Endometrium (tissue), 2 donors: ENCODE data around the gene TM9SF2.

Source experiments
- FAIRE-seq: peaks from 2 replicates; lab custom pipeline; 2012; peaks lifted over from hg19 to GRCh38; lab: Jason Lieb, UNC
- donor health status: control.
- donor health status: control.

The TM9SF2 gene

GRCh38 chr13:99577934-99578917 is 77.0 kb downstream of the TM9SF2 start:
- FAIRE-seq, result peak; percentile 31

GRCh38 chr13:99580500-99581268 is 79.4 kb downstream of the TM9SF2 start:
- FAIRE-seq, result no peak

- no peak for FAIRE-seq
Observed at GRCh38 chr13:99582511-99582910, 81.2 kb downstream of the TM9SF2 start.

GRCh38 chr13:99585609-99586008 is 84.3 kb downstream of the TM9SF2 start:
- no peak for FAIRE-seq

- FAIRE-seq, result no peak
Observed at GRCh38 chr13:99587021-99587420, 85.7 kb downstream of the TM9SF2 start.

GRCh38 chr13:99587893-99588606 is 86.8 kb downstream of the TM9SF2 start:
- FAIRE-seq, result no peak

- no peak for FAIRE-seq
Observed at GRCh38 chr13:99589575-99589974, 88.3 kb downstream of the TM9SF2 start.

- peak; percentile 99 for FAIRE-seq
Observed at GRCh38 chr13:99590519-99591011, 89.3 kb downstream of the TM9SF2 start.

- no peak for FAIRE-seq
Observed at GRCh38 chr13:99596180-99596579, 94.9 kb downstream of the TM9SF2 start.

- no peak for FAIRE-seq
Observed at GRCh38 chr13:99600318-99600717, 99.0 kb downstream of the TM9SF2 start.

- FAIRE-seq, result no peak
Observed at GRCh38 chr13:99601535-99601934, 100.3 kb downstream of the TM9SF2 start.

GRCh38 chr13:99604636-99605035 is 103.4 kb downstream of the TM9SF2 start:
- FAIRE-seq, result no peak

- FAIRE-seq, result no peak
Observed at GRCh38 chr13:99605420-99606323, 104.4 kb downstream of the TM9SF2 start.

GRCh38 chr13:99606324-99607066 is 105.2 kb downstream of the TM9SF2 start, which contains the start of gene CLYBL:
CLYBL (plus strand) TSS chr13:99606690.
- no peak for FAIRE-seq

GRCh38 chr13:99608345-99608744 is 107.1 kb downstream of the TM9SF2 start:
- no peak for FAIRE-seq

GRCh38 chr13:99610702-99611289 is 109.5 kb downstream of the TM9SF2 start:
- no peak for FAIRE-seq
